Measurements from ENCODE around the gene FBXL15. TPM values are rescaled to one million over a fixed set of nuclear protein-coding genes. Genes with fewer than 3 reads are reported as not detected.
A peak's percentile ranks its signal among the peaks of the same experiment; 100 is the strongest.

The FBXL15 gene
- total and polyA plus RNA-seq, 9 of the 15 experiments (the other 6 are each of a cell fraction or from before 2014, with no cell fraction given): 0.08 to 25.9 (median 3.5) TPM

DNA sequence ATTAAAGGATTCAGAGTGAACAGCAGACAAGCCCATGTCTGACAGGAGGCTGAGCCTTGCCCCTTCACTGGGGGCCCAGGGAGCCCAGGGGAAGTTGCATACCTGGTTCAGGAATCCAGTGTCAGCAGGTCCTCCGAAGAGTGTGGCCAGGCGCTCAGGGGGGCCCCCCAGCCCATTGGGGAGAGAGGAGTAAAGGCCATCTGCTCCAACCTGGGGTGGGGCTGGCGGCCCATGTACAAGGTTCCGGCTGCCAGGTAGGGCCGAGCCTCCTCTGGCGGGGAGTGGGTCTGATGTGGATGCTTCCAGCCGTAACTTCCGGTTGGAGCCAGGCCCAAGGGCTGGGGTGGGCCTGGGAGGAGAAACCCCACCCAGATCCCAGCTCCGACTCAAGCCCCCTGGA, 4.4 kb upstream of the FBXL15 start:
- DNase-seq (ENCODE audit: extremely low read depth in 1 of 4, low spot score in 3 of 4) (no peak), ATAC-seq (no peak), FAIRE-seq (no peak)
- Histone ChIP-seq H3K36me3 (ENCODE audit: control insufficient read depth, insufficient read depth, low read length) (no peaks in the 10 kb centered on the region), H3K9me3 (replicated peaks; ENCODE audit: control insufficient read depth, insufficient read depth, low read depth, low read length) (no peaks in the 10 kb centered on the region), H3K4me1 (replicated peaks in 1 of 2; ENCODE audit: control insufficient read depth in 2 of 2, insufficient read depth in 2 of 2, low read length in 2 of 2) (peaks cover 2 to 37% of the 10 kb centered on the region in 2 experiments; a peak in 3 of 5 replicates), H4K20me1 (replicated peaks; ENCODE audit: control insufficient read depth, insufficient read depth, low read length) (no peaks in the 10 kb centered on the region), H3K27me3 (ENCODE audit: control insufficient read depth in 2 of 2, insufficient read depth in 2 of 2, low read length in 2 of 2) (peaks cover 1 to 16% of the 10 kb centered on the region in 2 experiments; a peak in 3 of 5 replicates), H3K27ac (ENCODE audit: extremely low read depth, low read depth, low read length) (no peak overlapping the region), H2AFZ (ENCODE audit: low read depth, low read length) (no peak overlapping the region), H3K4me3 (no peak overlapping the region), H3K79me2 (ENCODE audit: control insufficient read depth, insufficient read depth, low read length) (peaks cover 3% of the 10 kb centered on the region), H3K9ac (ENCODE audit: insufficient read depth in 1 of 2, low read depth in 2 of 2, low read length in 2 of 2) (peak overlapping the region in 1 of 2 experiments; percentile 52; a peak in 1 of 4 replicates), H3K4me2 (ENCODE audit: insufficient read depth, low read length) (no peak overlapping the region), H3K9me1 (ENCODE audit: control insufficient read depth, insufficient read depth, low read length) (no peaks in the 10 kb centered on the region)
- ChIA-PET CTCF (ENCODE audit: low intra/inter-chr PET ratio) (no interaction called here), POLR2A (no interaction called here)
- WGBS (ENCODE audit: insufficient coverage, low coverage, missing lambda C conversion rate): no CpG with 5 or more reads among the region's 9 CpGs
- in situ Hi-C loops (cut with MboI) (no loop called here), intact Hi-C loops (cut with micrococcal nuclease) (no loop called here)
- BruUV-seq (replicated peaks): no TSS peak
- TF ChIP-seq, protein P1, sequence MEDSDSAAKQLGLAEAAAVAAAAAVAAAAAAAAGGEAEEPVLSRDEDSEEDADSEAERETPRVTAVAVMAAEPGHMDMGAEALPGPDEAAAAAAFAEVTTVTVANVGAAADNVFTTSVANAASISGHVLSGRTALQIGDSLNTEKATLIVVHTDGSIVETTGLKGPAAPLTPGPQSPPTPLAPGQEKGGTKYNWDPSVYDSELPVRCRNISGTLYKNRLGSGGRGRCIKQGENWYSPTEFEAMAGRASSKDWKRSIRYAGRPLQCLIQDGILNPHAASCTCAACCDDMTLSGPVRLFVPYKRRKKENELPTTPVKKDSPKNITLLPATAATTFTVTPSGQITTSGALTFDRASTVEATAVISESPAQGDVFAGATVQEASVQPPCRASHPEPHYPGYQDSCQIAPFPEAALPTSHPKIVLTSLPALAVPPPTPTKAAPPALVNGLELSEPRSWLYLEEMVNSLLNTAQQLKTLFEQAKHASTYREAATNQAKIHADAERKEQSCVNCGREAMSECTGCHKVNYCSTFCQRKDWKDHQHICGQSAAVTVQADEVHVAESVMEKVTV (CRISPR knock-in tag; IDR thresholded peaks at IDR 0.05): no peak
- no peak for TF ChIP-seq ZBTB1 (CRISPR knock-in tag; IDR thresholded peaks at IDR 0.05; ENCODE audit: borderline replicate concordance, low read depth)
- TF ChIP-seq, protein P2, sequence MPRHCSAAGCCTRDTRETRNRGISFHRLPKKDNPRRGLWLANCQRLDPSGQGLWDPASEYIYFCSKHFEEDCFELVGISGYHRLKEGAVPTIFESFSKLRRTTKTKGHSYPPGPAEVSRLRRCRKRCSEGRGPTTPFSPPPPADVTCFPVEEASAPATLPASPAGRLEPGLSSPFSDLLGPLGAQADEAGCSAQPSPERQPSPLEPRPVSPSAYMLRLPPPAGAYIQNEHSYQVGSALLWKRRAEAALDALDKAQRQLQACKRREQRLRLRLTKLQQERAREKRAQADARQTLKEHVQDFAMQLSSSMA (CRISPR knock-in tag; IDR thresholded peaks at IDR 0.05): no peak
- TF ChIP-seq, protein P3, sequence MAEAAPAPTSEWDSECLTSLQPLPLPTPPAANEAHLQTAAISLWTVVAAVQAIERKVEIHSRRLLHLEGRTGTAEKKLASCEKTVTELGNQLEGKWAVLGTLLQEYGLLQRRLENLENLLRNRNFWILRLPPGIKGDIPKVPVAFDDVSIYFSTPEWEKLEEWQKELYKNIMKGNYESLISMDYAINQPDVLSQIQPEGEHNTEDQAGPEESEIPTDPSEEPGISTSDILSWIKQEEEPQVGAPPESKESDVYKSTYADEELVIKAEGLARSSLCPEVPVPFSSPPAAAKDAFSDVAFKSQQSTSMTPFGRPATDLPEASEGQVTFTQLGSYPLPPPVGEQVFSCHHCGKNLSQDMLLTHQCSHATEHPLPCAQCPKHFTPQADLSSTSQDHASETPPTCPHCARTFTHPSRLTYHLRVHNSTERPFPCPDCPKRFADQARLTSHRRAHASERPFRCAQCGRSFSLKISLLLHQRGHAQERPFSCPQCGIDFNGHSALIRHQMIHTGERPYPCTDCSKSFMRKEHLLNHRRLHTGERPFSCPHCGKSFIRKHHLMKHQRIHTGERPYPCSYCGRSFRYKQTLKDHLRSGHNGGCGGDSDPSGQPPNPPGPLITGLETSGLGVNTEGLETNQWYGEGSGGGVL (CRISPR knock-in tag; IDR thresholded peaks at IDR 0.05): no peak
- no peak for TF ChIP-seq MTF1 (CRISPR knock-in tag; IDR thresholded peaks at IDR 0.05; ENCODE audit: borderline replicate concordance)
- TF ChIP-seq YBX1 (IDR thresholded peaks at IDR 0.05): no peak
- TF ChIP-seq GABPA (tag; conservative IDR thresholded peaks at IDR 0.05; ENCODE audit: low read depth): no peak
- TF ChIP-seq HMGN3 (IDR thresholded peaks at IDR 0.05; ENCODE audit: borderline replicate concordance, extremely low read depth, insufficient read length, low read depth, low read length): no peak
- TF ChIP-seq, protein P4, sequence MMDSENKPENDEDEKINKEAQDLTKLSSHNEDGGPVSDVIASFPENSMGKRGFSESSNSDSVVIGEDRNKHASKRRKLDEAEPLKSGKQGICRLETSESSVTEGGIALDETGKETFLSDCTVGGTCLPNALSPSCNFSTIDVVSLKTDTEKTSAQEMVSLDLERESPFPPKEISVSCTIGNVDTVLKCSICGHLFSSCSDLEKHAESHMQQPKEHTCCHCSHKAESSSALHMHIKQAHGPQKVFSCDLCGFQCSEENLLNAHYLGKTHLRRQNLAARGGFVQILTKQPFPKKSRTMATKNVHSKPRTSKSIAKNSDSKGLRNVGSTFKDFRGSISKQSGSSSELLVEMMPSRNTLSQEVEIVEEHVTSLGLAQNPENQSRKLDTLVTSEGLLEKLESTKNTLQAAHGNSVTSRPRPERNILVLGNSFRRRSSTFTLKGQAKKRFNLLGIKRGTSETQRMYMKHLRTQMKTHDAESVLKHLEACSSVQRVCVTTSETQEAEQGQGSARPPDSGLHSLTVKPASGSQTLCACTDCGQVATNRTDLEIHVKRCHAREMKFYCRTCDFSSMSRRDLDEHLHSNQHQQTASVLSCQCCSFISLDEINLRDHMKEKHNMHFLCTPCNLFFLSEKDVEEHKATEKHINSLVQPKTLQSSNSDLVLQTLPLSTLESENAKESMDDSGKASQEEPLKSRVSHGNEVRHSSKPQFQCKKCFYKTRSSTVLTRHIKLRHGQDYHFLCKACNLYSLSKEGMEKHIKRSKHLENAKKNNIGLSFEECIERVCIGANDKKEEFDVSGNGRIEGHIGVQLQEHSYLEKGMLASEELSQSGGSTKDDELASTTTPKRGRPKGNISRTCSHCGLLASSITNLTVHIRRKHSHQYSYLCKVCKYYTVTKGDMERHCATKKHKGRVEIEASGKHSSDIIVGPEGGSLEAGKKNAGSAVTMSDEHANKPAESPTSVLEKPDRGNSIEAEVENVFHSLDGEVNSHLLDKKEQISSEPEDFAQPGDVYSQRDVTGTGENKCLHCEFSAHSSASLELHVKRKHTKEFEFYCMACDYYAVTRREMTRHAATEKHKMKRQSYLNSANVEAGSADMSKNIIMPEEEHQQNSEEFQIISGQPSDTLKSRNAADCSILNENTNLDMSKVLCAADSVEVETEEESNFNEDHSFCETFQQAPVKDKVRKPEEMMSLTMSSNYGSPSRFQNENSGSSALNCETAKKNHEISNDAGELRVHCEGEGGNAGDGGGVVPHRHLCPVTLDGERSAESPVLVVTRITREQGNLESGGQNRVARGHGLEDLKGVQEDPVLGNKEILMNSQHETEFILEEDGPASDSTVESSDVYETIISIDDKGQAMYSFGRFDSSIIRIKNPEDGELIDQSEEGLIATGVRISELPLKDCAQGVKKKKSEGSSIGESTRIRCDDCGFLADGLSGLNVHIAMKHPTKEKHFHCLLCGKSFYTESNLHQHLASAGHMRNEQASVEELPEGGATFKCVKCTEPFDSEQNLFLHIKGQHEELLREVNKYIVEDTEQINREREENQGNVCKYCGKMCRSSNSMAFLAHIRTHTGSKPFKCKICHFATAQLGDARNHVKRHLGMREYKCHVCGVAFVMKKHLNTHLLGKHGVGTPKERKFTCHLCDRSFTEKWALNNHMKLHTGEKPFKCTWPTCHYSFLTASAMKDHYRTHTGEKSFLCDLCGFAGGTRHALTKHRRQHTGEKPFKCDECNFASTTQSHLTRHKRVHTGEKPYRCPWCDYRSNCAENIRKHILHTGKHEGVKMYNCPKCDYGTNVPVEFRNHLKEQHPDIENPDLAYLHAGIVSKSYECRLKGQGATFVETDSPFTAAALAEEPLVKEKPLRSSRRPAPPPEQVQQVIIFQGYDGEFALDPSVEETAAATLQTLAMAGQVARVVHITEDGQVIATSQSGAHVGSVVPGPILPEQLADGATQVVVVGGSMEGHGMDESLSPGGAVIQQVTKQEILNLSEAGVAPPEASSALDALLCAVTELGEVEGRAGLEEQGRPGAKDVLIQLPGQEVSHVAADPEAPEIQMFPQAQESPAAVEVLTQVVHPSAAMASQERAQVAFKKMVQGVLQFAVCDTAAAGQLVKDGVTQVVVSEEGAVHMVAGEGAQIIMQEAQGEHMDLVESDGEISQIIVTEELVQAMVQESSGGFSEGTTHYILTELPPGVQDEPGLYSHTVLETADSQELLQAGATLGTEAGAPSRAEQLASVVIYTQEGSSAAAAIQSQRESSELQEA (IDR thresholded peaks at IDR 0.05; ENCODE audit: low read depth): no peak
- TF ChIP-seq OTX1 (CRISPR knock-in tag; IDR thresholded peaks at IDR 0.05): no peak
